ENCODE measurements around the gene NNT.

The NNT gene

GRCh38 chr5:43646992-43647391, 44.0 kb downstream of the NNT start:
- H3K4me3 ChIP-seq (ENCODE audit: control insufficient read depth in 1 of 7, extremely low read depth in 1 of 7, insufficient read depth in 4 of 7, low read depth in 2 of 7, low read length in 6 of 7): no peak overlapping the region
- no peaks in the 10 kb centered on the region for H3K4me1 ChIP-seq (ENCODE audit: control extremely low read depth in 1 of 4, control insufficient read depth in 4 of 4, insufficient read depth in 4 of 4, low read length in 3 of 4)
- H3K27ac ChIP-seq (ENCODE audit: insufficient read depth in 1 of 2, low read depth in 1 of 2, low read length in 2 of 2, poor library complexity in 1 of 2, severe bottlenecking in 2 of 2): no peak overlapping the region
- peaks cover 24 to 65% (median 44%) of the 10 kb centered on the region in 4 experiments for H3K36me3 ChIP-seq (ENCODE audit: control insufficient read depth in 4 of 4, insufficient read depth in 4 of 4, low read length in 3 of 4)
- peak in 1 of 3 donors; percentile 8 for DNase-seq
- no peaks in the 10 kb centered on the region for H3K9me3 ChIP-seq (ENCODE audit: control extremely low read depth in 1 of 5, control insufficient read depth in 4 of 5, insufficient read depth in 2 of 5, low read depth in 1 of 5, low read length in 4 of 5)
- no CpG with 5 or more reads among the region's 1 CpG for WGBS (ENCODE audit: insufficient coverage)
- CTCF ChIA-PET: no interaction called here
- POLR2A ChIA-PET: no interaction called here
- no peaks in the 10 kb centered on the region for H3K27me3 ChIP-seq (replicated peaks in 2 of 5; ENCODE audit: control insufficient read depth in 4 of 5, insufficient read depth in 5 of 5, low read length in 4 of 5)

GRCh38 chr5:43647789-43648188, 44.8 kb downstream of the NNT start:
- no peak overlapping the region for H3K4me3 ChIP-seq (ENCODE audit: control insufficient read depth in 1 of 7, extremely low read depth in 1 of 7, insufficient read depth in 4 of 7, low read depth in 2 of 7, low read length in 6 of 7)
- no peaks in the 10 kb centered on the region for H3K9me3 ChIP-seq (ENCODE audit: control extremely low read depth in 1 of 5, control insufficient read depth in 4 of 5, insufficient read depth in 2 of 5, low read depth in 1 of 5, low read length in 4 of 5)
- no peaks in the 10 kb centered on the region for H3K27me3 ChIP-seq (replicated peaks in 2 of 5; ENCODE audit: control insufficient read depth in 4 of 5, insufficient read depth in 5 of 5, low read length in 4 of 5)
- H3K36me3 ChIP-seq (ENCODE audit: control insufficient read depth in 4 of 4, insufficient read depth in 4 of 4, low read length in 3 of 4): peaks cover 26 to 66% (median 48%) of the 10 kb centered on the region in 4 experiments
- H3K27ac ChIP-seq (ENCODE audit: insufficient read depth in 1 of 2, low read depth in 1 of 2, low read length in 2 of 2, poor library complexity in 1 of 2, severe bottlenecking in 2 of 2): no peak overlapping the region
- ChIA-PET POLR2A (no interaction called here), CTCF (interaction anchor here (1.2 kb wide), 1 partner anchor 8 kb away, joined by 4 read pairs; no protein-coding TSS in a partner anchor)
- no peak for DNase-seq
- no peaks in the 10 kb centered on the region for H3K4me1 ChIP-seq (ENCODE audit: control extremely low read depth in 1 of 4, control insufficient read depth in 4 of 4, insufficient read depth in 4 of 4, low read length in 3 of 4)

GRCh38 chr5:43648499-43649124, 45.6 kb downstream of the NNT start:
- Histone ChIP-seq H3K27ac (ENCODE audit: insufficient read depth in 1 of 2, low read depth in 1 of 2, low read length in 2 of 2, poor library complexity in 1 of 2, severe bottlenecking in 2 of 2) (no peak overlapping the region), H3K36me3 (ENCODE audit: control insufficient read depth in 4 of 4, insufficient read depth in 4 of 4, low read length in 3 of 4) (peaks cover 29 to 73% (median 53%) of the 10 kb centered on the region in 4 experiments), H3K4me3 (ENCODE audit: control insufficient read depth in 1 of 7, extremely low read depth in 1 of 7, insufficient read depth in 4 of 7, low read depth in 2 of 7, low read length in 6 of 7) (no peak overlapping the region), H3K9me3 (ENCODE audit: control extremely low read depth in 1 of 5, control insufficient read depth in 4 of 5, insufficient read depth in 2 of 5, low read depth in 1 of 5, low read length in 4 of 5) (no peaks in the 10 kb centered on the region), H3K27me3 (replicated peaks in 2 of 5; ENCODE audit: control insufficient read depth in 4 of 5, insufficient read depth in 5 of 5, low read length in 4 of 5) (no peaks in the 10 kb centered on the region), H3K4me1 (ENCODE audit: control extremely low read depth in 1 of 4, control insufficient read depth in 4 of 4, insufficient read depth in 4 of 4, low read length in 3 of 4) (no peaks in the 10 kb centered on the region)
- WGBS (ENCODE audit: insufficient coverage): 100% methylated on average over 1 of the region's 2 CpGs
- ChIA-PET POLR2A (no interaction called here), CTCF (interaction anchor here (1.2 to 6.9 kb wide), 3 partner anchors 8 to 22 kb away, joined by 3 to 29 read pairs (median 4); no protein-coding TSS in a partner anchor)
- no peak for DNase-seq

GRCh38 chr5:43649256-43649655, 46.3 kb downstream of the NNT start:
- Histone ChIP-seq H3K9me3 (ENCODE audit: control extremely low read depth in 1 of 5, control insufficient read depth in 4 of 5, insufficient read depth in 2 of 5, low read depth in 1 of 5, low read length in 4 of 5) (no peaks in the 10 kb centered on the region), H3K27me3 (replicated peaks in 2 of 5; ENCODE audit: control insufficient read depth in 4 of 5, insufficient read depth in 5 of 5, low read length in 4 of 5) (no peaks in the 10 kb centered on the region), H3K4me3 (ENCODE audit: control insufficient read depth in 1 of 7, extremely low read depth in 1 of 7, insufficient read depth in 4 of 7, low read depth in 2 of 7, low read length in 6 of 7) (no peak overlapping the region), H3K27ac (ENCODE audit: insufficient read depth in 1 of 2, low read depth in 1 of 2, low read length in 2 of 2, poor library complexity in 1 of 2, severe bottlenecking in 2 of 2) (no peak overlapping the region), H3K4me1 (ENCODE audit: control extremely low read depth in 1 of 4, control insufficient read depth in 4 of 4, insufficient read depth in 4 of 4, low read length in 3 of 4) (no peaks in the 10 kb centered on the region), H3K36me3 (ENCODE audit: control insufficient read depth in 4 of 4, insufficient read depth in 4 of 4, low read length in 3 of 4) (peaks cover 31 to 79% (median 51%) of the 10 kb centered on the region in 4 experiments)
- DNase-seq: no peak
- WGBS (ENCODE audit: insufficient coverage): no CpG with 5 or more reads among the region's 2 CpGs
- ChIA-PET POLR2A (no interaction called here), CTCF (interaction anchor here (1.3 to 6.9 kb wide), 3 partner anchors 10 to 23 kb away, joined by 3 to 29 read pairs (median 3); no protein-coding TSS in a partner anchor)

DNA sequence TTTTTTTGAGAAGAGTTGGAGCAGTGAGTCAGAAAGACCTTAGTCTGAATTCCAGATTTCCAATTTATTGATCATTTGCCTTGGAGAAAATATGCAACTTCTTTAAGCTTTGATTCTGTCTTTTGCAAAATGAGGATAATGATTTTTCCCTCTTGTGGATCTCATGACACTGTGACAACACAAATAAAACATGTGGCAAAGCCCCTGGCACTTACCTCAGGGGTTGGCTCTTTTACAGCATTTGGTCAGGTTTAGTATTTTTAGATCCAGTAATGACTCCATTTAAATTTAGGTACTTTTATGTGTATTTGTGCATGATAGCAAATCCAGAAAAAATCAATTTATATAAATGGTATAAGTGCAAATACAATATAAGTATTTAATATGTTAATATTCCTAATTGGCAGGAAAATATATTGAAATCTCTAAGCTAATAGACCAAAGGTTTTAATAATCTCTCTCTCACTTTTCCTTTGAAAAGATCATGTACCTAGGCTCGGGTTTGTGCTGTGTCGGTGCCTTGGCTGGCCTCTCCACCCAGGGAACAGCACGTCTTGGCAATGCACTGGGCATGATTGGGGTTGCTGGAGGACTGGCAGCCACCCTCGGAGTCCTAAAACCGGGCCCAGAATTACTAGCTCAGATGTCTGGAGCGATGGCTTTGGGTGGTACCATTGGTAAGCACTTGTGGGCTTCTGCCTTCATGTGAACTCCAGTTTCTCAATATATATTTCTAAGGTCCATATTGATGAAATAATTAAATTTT, 49.7 kb downstream of the NNT start:
- Histone ChIP-seq H3K4me3 (ENCODE audit: control insufficient read depth in 1 of 7, extremely low read depth in 1 of 7, insufficient read depth in 4 of 7, low read depth in 2 of 7, low read length in 6 of 7) (no peak overlapping the region), H3K36me3 (ENCODE audit: control insufficient read depth in 4 of 4, insufficient read depth in 4 of 4, low read length in 3 of 4) (peaks cover 30 to 92% (median 55%) of the 10 kb centered on the region in 4 experiments), H3K27me3 (replicated peaks in 2 of 5; ENCODE audit: control insufficient read depth in 4 of 5, insufficient read depth in 5 of 5, low read length in 4 of 5) (no peaks in the 10 kb centered on the region), H3K9me3 (ENCODE audit: control extremely low read depth in 1 of 5, control insufficient read depth in 4 of 5, insufficient read depth in 2 of 5, low read depth in 1 of 5, low read length in 4 of 5) (peaks cover 0 to 3% (median 0%) of the 10 kb centered on the region in 5 experiments), H3K4me1 (ENCODE audit: control extremely low read depth in 1 of 4, control insufficient read depth in 4 of 4, insufficient read depth in 4 of 4, low read length in 3 of 4) (no peaks in the 10 kb centered on the region), H3K27ac (ENCODE audit: insufficient read depth in 1 of 2, low read depth in 1 of 2, low read length in 2 of 2, poor library complexity in 1 of 2, severe bottlenecking in 2 of 2) (no peak overlapping the region)
- no peak for DNase-seq
- ChIA-PET CTCF (interaction anchor here (1.3 to 6.9 kb wide), 2 partner anchors 11 to 22 kb away, joined by 4 to 29 read pairs; no protein-coding TSS in a partner anchor), POLR2A (no interaction called here)
- 90% methylated on average over 3 of the region's 6 CpGs for WGBS (ENCODE audit: insufficient coverage)

DNA sequence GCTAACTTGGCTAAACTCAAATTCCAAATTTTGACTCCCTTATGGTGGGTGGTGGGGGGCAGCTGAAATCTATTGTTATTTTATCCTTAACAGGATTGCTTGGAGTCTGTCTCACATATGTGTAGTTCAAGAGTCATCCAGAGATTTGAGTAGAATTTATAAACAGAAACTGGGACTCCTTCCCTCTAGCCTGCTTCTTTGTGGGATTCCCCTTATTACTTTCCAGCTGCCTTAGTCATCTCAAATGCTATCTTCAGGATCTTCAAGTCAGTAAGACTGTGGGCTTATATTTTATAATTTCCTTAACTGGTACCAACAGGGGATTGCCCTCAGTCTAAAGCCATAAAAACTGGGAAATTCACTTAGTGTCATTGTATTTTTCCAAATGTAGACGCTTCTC, 55.5 kb downstream of the NNT start:
- ChIA-PET POLR2A (no interaction called here), CTCF (interaction anchor here (1.2 kb wide), 1 partner anchor 9 kb away, joined by 3 read pairs; no protein-coding TSS in a partner anchor)
- H3K36me3 ChIP-seq (ENCODE audit: control insufficient read depth in 4 of 4, insufficient read depth in 4 of 4, low read length in 3 of 4): peaks cover 13 to 73% (median 40%) of the 10 kb centered on the region in 4 experiments
- no peak for DNase-seq
- no peak overlapping the region for H3K4me3 ChIP-seq (ENCODE audit: control insufficient read depth in 1 of 7, extremely low read depth in 1 of 7, insufficient read depth in 4 of 7, low read depth in 2 of 7, low read length in 6 of 7)
- WGBS (ENCODE audit: insufficient coverage): 86% methylated on average over 1 of the region's 1 CpG
- no peaks in the 10 kb centered on the region for H3K27me3 ChIP-seq (replicated peaks in 2 of 5; ENCODE audit: control insufficient read depth in 4 of 5, insufficient read depth in 5 of 5, low read length in 4 of 5)
- no peak overlapping the region for H3K27ac ChIP-seq (ENCODE audit: insufficient read depth in 1 of 2, low read depth in 1 of 2, low read length in 2 of 2, poor library complexity in 1 of 2, severe bottlenecking in 2 of 2)
- no peaks in the 10 kb centered on the region for H3K4me1 ChIP-seq (ENCODE audit: control extremely low read depth in 1 of 4, control insufficient read depth in 4 of 4, insufficient read depth in 4 of 4, low read length in 3 of 4)
- H3K9me3 ChIP-seq (ENCODE audit: control extremely low read depth in 1 of 5, control insufficient read depth in 4 of 5, insufficient read depth in 2 of 5, low read depth in 1 of 5, low read length in 4 of 5): peaks cover 0 to 3% (median 0%) of the 10 kb centered on the region in 5 experiments

DNA sequence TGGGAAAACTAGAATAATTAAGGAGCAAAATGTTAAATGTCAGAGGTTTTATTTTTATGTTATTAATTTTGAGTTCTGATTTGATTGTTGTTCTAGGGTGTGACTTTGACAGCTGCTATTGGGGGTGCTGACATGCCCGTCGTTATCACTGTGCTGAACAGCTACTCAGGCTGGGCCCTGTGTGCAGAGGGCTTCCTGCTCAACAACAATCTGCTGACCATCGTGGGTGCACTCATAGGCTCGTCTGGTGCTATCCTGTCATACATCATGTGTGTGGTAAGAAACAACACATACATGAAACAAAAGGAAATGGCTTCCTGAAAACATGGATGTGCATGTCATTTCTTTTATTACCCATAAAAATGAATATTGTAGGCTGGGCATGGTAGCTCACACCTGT, 56.1 kb downstream of the NNT start:
- DNase-seq: no peak
- ChIA-PET POLR2A (no interaction called here), CTCF (interaction anchor here (0.9 to 1.2 kb wide), 2 partner anchors 9 to 37 kb away, joined by 3 read pairs; no protein-coding TSS in a partner anchor)
- H3K27me3 ChIP-seq (replicated peaks in 2 of 5; ENCODE audit: control insufficient read depth in 4 of 5, insufficient read depth in 5 of 5, low read length in 4 of 5): no peaks in the 10 kb centered on the region
- H3K36me3 ChIP-seq (ENCODE audit: control insufficient read depth in 4 of 4, insufficient read depth in 4 of 4, low read length in 3 of 4): peaks cover 12 to 70% (median 42%) of the 10 kb centered on the region in 4 experiments
- no peak overlapping the region for H3K27ac ChIP-seq (ENCODE audit: insufficient read depth in 1 of 2, low read depth in 1 of 2, low read length in 2 of 2, poor library complexity in 1 of 2, severe bottlenecking in 2 of 2)
- no peak overlapping the region for H3K4me3 ChIP-seq (ENCODE audit: control insufficient read depth in 1 of 7, extremely low read depth in 1 of 7, insufficient read depth in 4 of 7, low read depth in 2 of 7, low read length in 6 of 7)
- no peaks in the 10 kb centered on the region for H3K4me1 ChIP-seq (ENCODE audit: control extremely low read depth in 1 of 4, control insufficient read depth in 4 of 4, insufficient read depth in 4 of 4, low read length in 3 of 4)
- H3K9me3 ChIP-seq (ENCODE audit: control extremely low read depth in 1 of 5, control insufficient read depth in 4 of 5, insufficient read depth in 2 of 5, low read depth in 1 of 5, low read length in 4 of 5): peaks cover 0 to 3% (median 0%) of the 10 kb centered on the region in 5 experiments
- 100% methylated on average over 2 of the region's 4 CpGs for WGBS (ENCODE audit: insufficient coverage)

Data from common myeloid progenitor, CD34-positive (primary cell).